SK-N-SH treated with all-trans-retinoic acid at 6 μM for 48 hours (cell line): Measurements from ENCODE around the gene NLRP7.

Source experiments
- ATAC-seq: fragments of 200-7000 bp; cut with Tn5 transposase; 3 replicates; pipeline ENCODE4 v1.9.1; 2020; ENCODE audit warnings: mild to moderate bottlenecking, moderate library complexity
- ARNTL ChIP-seq: fragments of 450-650 bp; formaldehyde crosslinking; IDR thresholded peaks from 2 replicates; pipeline ENCODE4 v1.5.0; 2020; ENCODE audit warnings: low read depth, mild to moderate bottlenecking, moderate library complexity, borderline replicate concordance
- BACH2 ChIP-seq: fragments of 250-450 bp; sonication (Bioruptor Pico); IDR thresholded peaks from 2 replicates; pipeline ENCODE4 v1.9.0; 2021; ENCODE audit warnings: mild to moderate bottlenecking, borderline replicate concordance
- CSDC2 ChIP-seq: fragments of 250-450 bp; sonication (Bioruptor Pico); IDR thresholded peaks from 2 replicates; pipeline ENCODE4 v1.5.0; 2020; ENCODE audit warnings: mild to moderate bottlenecking, moderate library complexity
- GLIS3 ChIP-seq: fragments of 250-450 bp; sonication (Bioruptor Pico); IDR thresholded peaks from 2 replicates; pipeline ENCODE4 v1.5.0; 2020; ENCODE audit warnings: mild to moderate bottlenecking, moderate library complexity
- ISL1 ChIP-seq: fragments of 250-450 bp; sonication (Bioruptor Pico); IDR thresholded peaks from 2 replicates; pipeline ENCODE4 v2.1.2; 2022; ENCODE audit warnings: mild to moderate bottlenecking, moderate library complexity
- OSR1 ChIP-seq: fragments of 250-450 bp; sonication (Bioruptor Pico); IDR thresholded peaks from 2 replicates; pipeline ENCODE4 v1.8.0; 2022; ENCODE audit warnings: moderate library complexity, mild to moderate bottlenecking, inconsistent platforms
- PATZ1 ChIP-seq: fragments of 250-450 bp; sonication (Bioruptor Pico); IDR thresholded peaks from 2 replicates; pipeline ENCODE4 v1.8.0; 2020; ENCODE audit warnings: mild to moderate bottlenecking, moderate library complexity, borderline replicate concordance
- PPARA ChIP-seq: fragments of 250-450 bp; sonication (Bioruptor Pico); IDR thresholded peaks from 2 replicates; pipeline ENCODE4 v1.5.0; 2020; ENCODE audit warnings: mild to moderate bottlenecking, borderline replicate concordance
- RARB ChIP-seq: fragments of 250-450 bp; sonication (Bioruptor Pico); IDR thresholded peaks from 2 replicates; pipeline ENCODE4 v1.8.0; 2021; ENCODE audit warnings: mild to moderate bottlenecking, moderate library complexity
- SNAI2 ChIP-seq: fragments of 250-450 bp; sonication (Bioruptor Pico); IDR thresholded peaks from 2 replicates; pipeline ENCODE4 v1.5.0; 2020; ENCODE audit warnings: mild to moderate bottlenecking, moderate library complexity
- TCF4 ChIP-seq: fragments of 250-450 bp; sonication (Bioruptor Pico); IDR thresholded peaks from 2 replicates; pipeline ENCODE4 v1.8.0; 2021; ENCODE audit warnings: mild to moderate bottlenecking, moderate library complexity, borderline replicate concordance
- TOX ChIP-seq: fragments of 250-450 bp; sonication (Bioruptor Pico); IDR thresholded peaks from 2 replicates; pipeline ENCODE4 v1.8.0; 2021; ENCODE audit warnings: mild to moderate bottlenecking, moderate library complexity, borderline replicate concordance
- TSHZ2 ChIP-seq: fragments of 250-450 bp; sonication (Bioruptor Pico); IDR thresholded peaks from 2 replicates; pipeline ENCODE4 v1.5.0; 2020; ENCODE audit warnings: mild to moderate bottlenecking, moderate library complexity
- ZC3H10 ChIP-seq: fragments of 250-450 bp; sonication (Bioruptor Pico); IDR thresholded peaks from 2 replicates; pipeline ENCODE4 v1.5.1; 2021; ENCODE audit warnings: mild to moderate bottlenecking, moderate library complexity
- ZFP3 ChIP-seq: fragments of 250-450 bp; sonication (Bioruptor Pico); IDR thresholded peaks from 2 replicates; pipeline ENCODE4 v1.5.0; 2020; ENCODE audit warnings: mild to moderate bottlenecking, moderate library complexity
- ZFP30 ChIP-seq: fragments of 450-650 bp; formaldehyde crosslinking; IDR thresholded peaks from 2 replicates; pipeline ENCODE4 v1.5.0; 2022; ENCODE audit warnings: mild to moderate bottlenecking, moderate library complexity
- ZNF565 ChIP-seq: fragments of 450-650 bp; formaldehyde crosslinking; conservative IDR thresholded peaks from 2 replicates; pipeline ENCODE4 v1.5.0; 2020; ENCODE audit warnings: low read depth, mild to moderate bottlenecking, moderate library complexity
- ZNF70 ChIP-seq: fragments of 450-650 bp; formaldehyde crosslinking; IDR thresholded peaks from 2 replicates; pipeline ENCODE4 v1.5.0; 2020; ENCODE audit warnings: mild to moderate bottlenecking, moderate library complexity
- ZNF8 ChIP-seq: fragments of 450-650 bp; formaldehyde crosslinking; IDR thresholded peaks from 2 replicates; pipeline ENCODE4 v1.5.0; 2020; ENCODE audit warnings: mild to moderate bottlenecking, moderate library complexity
- TF ChIP-seq, protein P1 (sequence below): fragments of 250-450 bp; sonication (Bioruptor Pico); IDR thresholded peaks from 2 replicates; pipeline ENCODE4 v1.8.0; 2021; ENCODE audit warnings: low read depth, mild to moderate bottlenecking, moderate library complexity, borderline replicate concordance
- TF ChIP-seq, protein P2 (sequence below): fragments of 250-450 bp; sonication (Bioruptor Pico); IDR thresholded peaks from 2 replicates; pipeline ENCODE4 v1.5.1; 2020; ENCODE audit warnings: low read depth, mild to moderate bottlenecking, moderate library complexity

Gene NLRP7

DNA sequence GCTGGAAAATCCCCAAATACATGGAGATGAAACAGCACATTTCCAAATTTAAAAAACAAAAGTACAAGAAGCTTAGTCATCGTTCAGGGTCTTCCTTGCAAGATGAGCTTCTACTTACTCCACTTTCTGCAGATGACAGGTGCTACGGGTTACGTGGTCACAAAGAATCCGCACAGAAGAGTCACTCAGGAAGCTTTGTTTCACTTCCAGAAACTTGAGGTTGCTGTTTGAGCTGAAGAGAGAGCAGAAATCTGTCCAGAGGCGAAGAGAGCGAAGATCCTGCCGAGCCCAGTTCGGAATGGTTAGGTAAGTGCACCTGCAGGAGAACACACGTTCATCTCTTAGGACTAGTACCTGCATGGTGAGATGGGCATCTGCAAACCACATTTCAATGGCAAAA is 9.4 kb downstream of the NLRP7 start (continued):
- no peak for TF ChIP-seq RARB (CRISPR knock-in tag)

DNA sequence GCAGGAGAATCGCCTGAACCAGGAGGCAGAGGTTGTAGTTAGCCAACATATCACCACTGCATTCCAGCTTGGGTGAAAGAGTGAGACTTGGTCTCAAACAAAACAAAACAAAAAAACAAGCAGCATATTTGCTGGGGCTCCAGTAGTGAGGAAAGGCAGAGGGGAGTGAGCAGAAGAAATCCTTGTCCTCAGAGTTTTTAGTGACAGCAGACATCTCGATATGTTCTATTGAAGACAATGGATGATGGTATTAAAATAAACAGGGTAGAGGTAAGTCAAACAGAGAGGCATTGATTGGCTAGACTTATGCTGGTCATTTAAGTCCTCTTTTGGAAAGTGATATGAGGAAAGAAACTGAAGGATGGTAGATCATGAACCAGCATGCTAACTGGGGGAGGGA is 19.0 kb downstream of the NLRP7 start:
- no peak for ATAC-seq
- TF ChIP-seq ISL1 (CRISPR knock-in tag) (no peak), ZNF70 (no peak), CSDC2 (no peak), ZNF565 (no peak), TOX (CRISPR knock-in tag) (no peak), ZC3H10 (CRISPR knock-in tag) (no peak), ZFP30 (CRISPR knock-in tag) (no peak), BACH2 (CRISPR knock-in tag) (no peak), PATZ1 (CRISPR knock-in tag) (no peak)
- TF ChIP-seq, protein P1, sequence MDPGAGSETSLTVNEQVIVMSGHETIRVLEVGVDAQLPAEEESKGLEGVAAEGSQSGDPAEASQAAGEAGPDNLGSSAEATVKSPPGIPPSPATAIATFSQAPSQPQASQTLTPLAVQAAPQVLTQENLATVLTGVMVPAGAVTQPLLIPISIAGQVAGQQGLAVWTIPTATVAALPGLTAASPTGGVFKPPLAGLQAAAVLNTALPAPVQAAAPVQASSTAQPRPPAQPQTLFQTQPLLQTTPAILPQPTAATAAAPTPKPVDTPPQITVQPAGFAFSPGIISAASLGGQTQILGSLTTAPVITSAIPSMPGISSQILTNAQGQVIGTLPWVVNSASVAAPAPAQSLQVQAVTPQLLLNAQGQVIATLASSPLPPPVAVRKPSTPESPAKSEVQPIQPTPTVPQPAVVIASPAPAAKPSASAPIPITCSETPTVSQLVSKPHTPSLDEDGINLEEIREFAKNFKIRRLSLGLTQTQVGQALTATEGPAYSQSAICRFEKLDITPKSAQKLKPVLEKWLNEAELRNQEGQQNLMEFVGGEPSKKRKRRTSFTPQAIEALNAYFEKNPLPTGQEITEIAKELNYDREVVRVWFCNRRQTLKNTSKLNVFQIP (CRISPR knock-in tag): no peak

DNA sequence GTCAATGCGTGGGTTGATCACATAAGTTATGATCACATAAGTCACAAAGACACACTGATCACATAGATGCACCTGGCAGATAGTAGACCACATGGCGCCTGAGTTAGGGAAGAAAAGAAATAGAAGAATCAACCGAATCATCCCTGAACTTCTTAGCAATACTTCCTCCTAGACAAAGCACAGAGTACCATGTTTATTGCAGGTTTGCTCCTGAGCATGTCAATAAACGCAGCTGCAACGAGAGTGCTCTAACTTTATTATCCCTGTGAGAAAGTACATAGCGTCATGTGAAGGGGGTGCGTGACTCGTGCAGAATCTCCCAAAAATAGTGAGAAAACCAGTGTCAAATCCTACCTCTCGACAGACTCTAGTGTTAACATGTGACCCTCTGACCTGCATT is 24.1 kb downstream of the NLRP7 start:
- TF ChIP-seq, protein P2, sequence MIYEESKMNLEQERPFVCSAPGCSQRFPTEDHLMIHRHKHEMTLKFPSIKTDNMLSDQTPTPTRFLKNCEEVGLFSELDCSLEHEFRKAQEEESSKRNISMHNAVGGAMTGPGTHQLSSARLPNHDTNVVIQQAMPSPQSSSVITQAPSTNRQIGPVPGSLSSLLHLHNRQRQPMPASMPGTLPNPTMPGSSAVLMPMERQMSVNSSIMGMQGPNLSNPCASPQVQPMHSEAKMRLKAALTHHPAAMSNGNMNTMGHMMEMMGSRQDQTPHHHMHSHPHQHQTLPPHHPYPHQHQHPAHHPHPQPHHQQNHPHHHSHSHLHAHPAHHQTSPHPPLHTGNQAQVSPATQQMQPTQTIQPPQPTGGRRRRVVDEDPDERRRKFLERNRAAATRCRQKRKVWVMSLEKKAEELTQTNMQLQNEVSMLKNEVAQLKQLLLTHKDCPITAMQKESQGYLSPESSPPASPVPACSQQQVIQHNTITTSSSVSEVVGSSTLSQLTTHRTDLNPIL: no peak
- no peak for ATAC-seq

DNA sequence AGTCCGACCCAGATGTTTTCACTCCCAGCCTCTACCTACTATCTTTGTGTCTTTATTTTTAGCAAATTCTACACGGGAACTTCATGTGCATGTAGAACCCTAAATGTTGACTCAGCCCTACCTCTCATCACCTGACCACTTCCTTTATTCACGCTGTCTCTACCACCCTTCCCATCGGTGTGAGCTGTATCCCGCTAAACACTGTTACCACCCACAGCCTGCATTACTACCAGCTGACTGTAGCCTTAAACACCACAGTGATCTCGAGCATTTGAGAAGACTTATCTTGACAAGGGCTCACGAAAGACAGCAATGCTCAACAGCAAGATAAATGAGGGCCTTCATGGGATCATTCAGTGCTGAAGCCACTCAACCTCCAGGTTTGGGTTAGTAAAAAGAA is 26.2 kb downstream of the NLRP7 start:
- no peak for ATAC-seq
- no peak for TF ChIP-seq BACH2 (CRISPR knock-in tag)
- TF ChIP-seq ISL1 (CRISPR knock-in tag): no peak
- no peak for TF ChIP-seq PPARA (CRISPR knock-in tag)
- TF ChIP-seq CSDC2: no peak
- no peak for TF ChIP-seq PATZ1 (CRISPR knock-in tag)
- TF ChIP-seq TOX (CRISPR knock-in tag): no peak
- no peak for TF ChIP-seq SNAI2 (CRISPR knock-in tag)
- no peak for TF ChIP-seq ZNF70
- TF ChIP-seq, protein P1 (CRISPR knock-in tag): no peak
- no peak for TF ChIP-seq ZNF565
- no peak for TF ChIP-seq ZFP3 (CRISPR knock-in tag)
- TF ChIP-seq ARNTL (CRISPR knock-in tag): no peak
- TF ChIP-seq ZNF8 (CRISPR knock-in tag): no peak
- TF ChIP-seq ZFP30 (CRISPR knock-in tag): no peak
- TF ChIP-seq GLIS3 (CRISPR knock-in tag): no peak
- no peak for TF ChIP-seq OSR1 (CRISPR knock-in tag)
- TF ChIP-seq TSHZ2 (CRISPR knock-in tag): no peak
- TF ChIP-seq TCF4 (CRISPR knock-in tag): no peak
- TF ChIP-seq, protein P2: no peak

DNA sequence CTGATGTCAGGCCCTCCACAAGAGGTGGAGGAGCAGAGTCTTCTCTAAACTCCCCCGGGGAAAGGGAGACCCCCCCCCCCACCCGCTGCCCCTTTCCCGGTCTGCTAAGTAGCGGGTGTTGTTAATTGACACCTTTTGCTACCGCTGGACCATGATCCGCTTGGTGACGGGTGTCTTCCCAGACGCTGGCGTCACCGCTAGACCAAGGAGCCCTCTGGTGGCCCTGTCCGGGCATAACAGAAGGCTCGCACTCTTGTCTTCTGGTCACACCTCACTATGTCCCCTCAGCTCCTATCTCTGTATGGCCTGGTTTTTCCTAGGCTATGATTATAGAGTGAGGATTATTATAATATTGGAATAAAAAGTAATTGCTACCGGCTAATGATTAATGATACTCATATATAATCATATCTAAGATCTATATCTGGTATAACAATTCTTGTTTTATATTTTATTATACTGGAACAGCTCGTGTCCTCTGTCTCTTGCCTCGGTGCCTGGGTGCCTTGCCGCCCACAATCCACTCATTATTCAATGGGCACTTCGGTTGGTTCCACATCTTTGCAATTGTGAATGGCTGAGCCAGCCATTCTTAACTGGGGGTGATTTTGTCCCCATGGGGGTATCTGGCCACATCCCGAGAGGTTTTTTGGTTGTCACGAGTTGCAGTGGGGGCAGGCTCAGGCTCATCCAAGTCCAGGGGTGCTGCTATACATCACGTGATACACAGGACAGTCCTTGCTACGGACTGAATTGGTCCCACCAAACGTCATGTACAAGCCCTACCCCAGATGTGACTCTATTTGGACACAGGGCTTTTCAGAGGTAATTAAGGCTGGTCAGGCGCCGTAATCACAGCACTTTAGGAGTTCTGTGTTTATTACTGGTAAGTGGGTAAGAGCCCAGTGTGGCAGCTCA is 27.4 kb downstream of the NLRP7 start:
- peak; percentile 33; the same call in 1 of the 3 replicates for ATAC-seq
